NCI-H446 treated with DMSO at 0.1 percent for 48 hours (cell line): ENCODE data around the gene UCKL1.
"Not testable (repeated sequence)": the region's sequence is repeated elsewhere in the genome, so short reads cannot be mapped to it uniquely, and the experiment has no call there.

Source experiments
- DNase-seq: peaks from one replicate; lab custom pipeline; 2025; lab: John Stamatoyannopoulos, UW

Gene UCKL1

DNA sequence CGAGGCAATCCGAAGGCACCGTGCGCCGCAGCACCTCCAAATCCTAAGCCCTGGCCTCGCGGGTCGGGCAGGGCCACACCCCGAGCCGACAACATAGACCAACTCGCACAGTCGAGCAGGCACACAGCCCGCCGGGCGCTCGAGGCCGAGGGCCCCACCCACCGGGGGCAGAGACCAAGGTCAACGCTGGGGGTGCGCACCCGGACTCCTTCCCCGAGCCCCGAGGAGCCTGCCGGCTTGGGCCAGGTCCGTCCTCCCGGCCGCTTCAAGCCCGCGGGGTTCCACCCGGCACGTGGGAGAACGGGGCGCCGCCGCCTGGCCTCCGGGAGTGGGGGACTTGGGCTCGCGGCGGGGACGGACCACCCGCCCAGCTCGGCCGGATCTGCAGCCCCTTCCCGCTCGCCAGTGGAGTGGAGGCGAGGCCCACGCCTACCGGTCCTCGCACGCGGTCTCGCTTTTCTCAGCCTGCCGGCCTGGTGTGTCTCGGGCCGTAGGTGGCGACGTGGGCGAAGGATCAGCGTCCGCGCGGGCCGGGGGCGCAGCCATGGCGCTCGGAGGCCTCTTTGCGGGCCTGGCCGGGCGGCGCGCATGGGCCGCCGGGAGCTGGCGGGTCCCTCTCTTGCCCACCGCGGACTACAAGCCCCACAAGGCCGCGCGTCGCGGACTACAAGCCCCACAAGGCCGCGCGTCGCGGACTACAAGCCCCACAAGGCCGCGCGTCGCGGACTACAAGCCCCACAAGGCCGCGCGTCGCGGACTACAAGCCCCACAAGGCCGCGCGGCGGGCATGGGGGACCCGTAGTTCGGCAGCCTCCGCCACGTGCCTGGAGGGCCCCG, at the start of gene UCKL1:
Gene UCKL1, minus strand, starts transcription at position 590 of the 837 bp plus-strand sequence. Its CDS starts 44 bp downstream, at position 546.
- peak; percentile 81 for DNase-seq

DNA sequence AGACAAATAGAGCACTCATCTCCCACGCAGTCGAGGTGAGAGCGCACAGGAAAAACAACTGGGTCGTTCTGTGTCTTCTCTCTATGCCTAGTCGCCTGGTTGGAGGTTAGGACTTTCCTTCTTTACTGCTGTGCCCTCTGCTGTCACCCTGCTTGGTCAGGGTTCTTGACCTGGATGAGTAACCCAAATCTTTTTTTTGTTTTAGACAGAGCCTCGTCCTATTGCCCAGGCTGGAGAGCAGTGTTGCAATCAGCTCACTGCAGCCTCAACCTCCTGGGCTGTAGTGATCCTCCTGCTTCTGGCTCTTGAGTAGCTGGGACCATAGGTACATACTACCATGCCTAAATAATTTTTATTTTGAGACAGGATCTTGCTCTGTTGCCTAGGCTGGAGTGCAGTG, 49.2 kb upstream of the UCKL1 start:
- DNase-seq = no peak

DNA sequence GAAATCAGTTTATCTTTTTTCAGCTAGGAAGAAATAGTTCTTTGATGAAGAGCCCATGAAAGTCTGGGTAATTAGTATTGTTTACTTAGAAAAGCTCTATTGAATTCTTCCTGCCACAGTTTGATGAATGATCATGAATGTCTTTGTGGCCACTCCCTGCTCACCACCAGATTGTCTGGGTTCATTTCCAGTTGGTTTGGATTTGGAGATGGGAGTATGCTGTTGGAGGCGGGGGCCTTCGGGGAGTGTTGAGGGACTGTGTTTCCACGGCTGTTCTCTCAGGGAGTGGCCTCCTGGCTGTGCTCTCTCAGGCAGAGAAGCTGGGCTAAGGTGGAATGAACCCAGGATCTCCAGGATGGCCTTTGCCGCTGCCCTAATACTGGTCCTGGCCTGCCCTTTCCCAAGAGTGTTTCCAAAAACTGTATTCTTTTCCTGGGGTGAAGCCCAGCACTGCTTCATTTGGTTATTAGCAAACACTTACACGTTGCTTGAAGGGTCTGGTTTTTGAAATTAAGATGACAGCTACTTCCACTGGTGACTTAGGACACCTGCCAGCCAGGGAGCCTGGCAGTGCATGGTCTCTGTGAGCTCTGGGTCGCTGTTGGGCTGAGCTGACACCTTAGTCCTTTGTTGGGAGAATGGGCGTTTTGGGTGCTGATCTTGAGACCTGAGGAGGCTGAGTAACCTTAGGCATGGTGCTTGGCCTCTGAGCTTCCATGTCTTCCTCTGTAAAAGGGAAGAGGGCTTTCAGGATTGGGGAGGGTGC, 47.9 kb upstream of the UCKL1 start:
- no peak for DNase-seq

DNA sequence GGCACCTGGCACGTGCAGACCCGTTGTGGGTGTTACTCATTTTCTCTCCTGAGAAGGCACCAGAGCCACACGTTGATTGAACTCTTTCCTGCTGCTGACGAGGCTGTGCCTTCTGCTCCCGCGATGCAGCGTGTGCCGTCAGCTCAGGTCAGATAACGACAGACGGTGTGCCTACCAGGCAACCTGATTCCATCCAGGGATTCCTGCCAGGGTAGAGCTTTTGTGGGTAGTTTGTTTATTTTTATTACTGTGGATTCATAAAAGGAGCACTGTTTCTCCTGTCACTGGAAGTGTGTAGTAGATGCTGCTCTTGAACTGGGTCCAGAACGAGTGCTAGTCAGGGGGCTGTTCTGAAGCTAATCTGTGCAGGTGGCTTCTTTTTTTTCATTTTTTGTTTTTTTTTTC, 45.4 kb upstream of the UCKL1 start:
- no peak for DNase-seq

DNA sequence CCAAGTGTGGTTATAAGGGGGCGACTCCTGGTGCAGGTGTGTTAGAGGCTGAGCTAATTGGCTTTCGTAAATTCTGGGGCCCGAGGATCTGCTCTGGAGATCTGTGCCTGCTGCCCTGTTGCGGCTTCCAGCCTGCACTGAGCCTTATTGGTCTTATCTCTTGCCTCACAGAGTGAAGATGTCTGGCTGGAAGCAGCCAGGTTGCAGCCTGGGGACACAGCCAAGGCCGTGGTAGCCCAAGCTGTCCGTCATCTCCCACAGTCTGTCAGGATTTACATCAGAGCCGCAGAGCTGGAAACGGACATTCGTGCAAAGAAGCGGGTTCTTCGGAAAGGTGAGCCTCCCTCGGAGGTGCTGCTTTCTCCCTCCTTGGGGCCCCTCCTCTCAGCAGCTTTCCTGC, 44.7 kb upstream of the UCKL1 start:
- DNase-seq = no peak

DNA sequence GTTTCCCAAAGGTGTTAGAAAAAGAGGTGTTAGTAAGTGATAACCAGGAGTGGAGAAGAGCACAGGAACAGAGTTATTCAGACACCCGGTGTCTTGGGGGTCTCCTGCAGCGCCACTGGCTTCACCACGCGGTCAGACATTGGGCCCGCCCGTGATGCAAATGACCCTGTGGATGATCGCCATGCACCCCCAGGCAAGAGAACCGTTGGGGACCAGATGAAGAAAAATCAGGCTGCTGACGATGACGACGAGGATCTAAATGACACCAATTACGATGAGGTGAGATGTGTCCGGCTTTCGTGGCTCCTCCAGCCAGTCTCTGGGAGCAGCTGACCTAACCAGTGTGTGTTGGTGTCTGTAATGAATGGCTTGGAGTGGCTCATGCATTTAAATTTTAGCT, 26.7 kb upstream of the UCKL1 start:
- no peak for DNase-seq

DNA sequence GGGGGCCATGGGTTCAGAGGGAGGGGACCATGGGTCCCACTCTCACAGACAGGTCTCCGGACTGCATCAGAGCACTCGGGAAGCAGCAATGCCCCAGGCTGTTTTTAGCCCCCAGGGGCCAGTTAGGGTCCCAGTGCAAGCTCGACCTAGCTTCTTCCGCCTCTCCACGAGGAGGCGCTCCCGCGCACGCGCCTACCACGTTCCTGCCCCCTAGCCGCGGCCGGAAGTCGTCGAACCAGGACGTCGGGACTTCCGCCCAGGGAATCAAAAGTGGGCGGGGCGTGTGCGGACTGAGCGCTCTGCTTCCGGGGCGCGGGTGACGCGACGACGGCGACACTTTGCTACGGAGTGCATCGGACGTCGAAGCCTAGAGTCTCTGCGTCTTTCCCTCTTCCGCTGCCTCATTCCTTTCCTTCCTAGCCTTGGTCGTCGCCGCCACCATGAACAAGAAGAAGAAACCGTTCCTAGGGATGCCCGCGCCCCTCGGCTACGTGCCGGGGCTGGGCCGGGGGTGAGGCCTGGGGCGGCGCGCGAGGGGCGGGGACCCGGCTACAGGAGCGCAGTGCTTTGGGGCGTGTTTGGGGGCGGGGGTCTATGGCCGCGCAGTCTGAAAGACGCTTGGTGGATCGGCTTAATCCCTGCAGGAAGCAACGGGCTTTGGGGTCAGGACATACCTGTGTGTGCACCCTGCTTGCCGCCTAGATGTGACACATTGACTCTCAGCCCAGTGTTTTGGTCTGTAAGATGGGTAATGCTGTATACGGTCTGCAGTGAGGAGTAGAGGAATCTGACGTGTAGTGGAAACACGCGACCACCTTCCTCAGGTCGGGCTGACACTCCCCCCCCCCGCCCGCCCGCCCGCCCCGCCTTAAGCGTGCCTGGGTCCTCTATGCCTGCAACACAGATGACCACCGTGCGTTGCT, 24.9 kb upstream of the UCKL1 start, which contains the start of gene PRPF6:
Gene PRPF6, plus strand, starts transcription at position 327 of the 923 bp plus-strand sequence. Its CDS starts 114 bp downstream, at position 441.
- peak; percentile 95 for DNase-seq

DNA sequence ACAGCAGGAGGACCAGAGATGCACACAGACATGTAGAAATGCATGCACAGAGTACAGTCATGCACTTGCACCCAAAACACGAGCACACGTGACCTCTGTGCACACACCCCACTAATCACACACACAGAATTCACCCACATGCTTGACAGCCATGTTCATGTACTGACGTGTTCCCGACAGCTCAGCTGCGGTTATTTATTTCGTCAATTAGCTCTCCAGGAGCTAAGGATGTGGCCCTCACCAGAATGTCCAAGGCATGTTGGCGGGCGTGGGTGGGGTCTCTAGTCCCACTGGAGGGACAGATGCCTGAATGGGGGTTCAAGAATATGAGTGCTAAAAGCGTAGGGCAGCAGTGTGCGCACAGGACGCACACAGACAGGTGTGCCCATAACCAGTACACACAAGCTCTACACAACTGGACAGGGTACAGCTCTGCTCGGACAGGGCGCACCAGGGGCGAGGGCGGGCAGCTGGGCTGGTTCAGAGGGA, 24.1 kb upstream of the UCKL1 start:
- DNase-seq = no peak

DNA sequence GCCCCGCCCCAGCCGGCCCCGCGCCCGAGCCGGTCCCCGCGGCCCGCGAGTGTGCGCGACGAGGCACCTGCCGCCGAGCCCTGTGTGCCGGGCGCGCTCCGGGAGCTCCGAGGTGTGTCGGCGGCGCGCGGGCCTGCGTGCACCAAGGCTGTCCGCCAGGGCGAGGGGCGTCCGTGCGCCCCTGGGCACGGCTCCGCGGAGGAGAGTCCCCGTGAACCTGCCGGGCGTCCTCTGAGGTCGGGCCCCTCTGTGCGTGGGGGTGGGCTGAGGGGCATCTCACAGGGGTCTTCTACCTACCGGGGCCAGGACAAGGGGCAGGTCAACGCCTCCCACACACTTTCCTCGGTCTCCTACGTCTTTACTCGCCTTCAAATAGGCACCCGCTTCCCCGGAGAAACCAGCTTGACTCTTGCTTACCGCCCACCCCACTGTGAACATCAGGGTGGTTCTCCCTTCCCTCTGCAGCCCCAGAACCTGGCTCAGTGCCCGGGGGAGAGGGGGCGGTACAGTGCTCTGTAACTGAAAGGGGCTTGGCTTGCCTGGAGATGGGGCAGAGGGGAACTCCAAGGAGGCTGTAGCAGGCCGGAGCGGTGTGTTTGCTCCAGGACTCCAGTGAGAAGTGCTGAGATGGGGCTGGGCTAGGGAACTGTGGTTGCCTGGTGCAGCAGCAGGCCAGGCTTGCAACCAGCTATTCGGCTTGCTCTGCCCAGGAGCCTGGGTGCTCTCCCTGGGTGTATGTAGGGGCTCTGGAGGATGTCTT, 23.5 kb upstream of the UCKL1 start, which contains the start of gene SAMD10:
Gene SAMD10, minus strand, starts transcription at position 86 of the 760 bp plus-strand sequence. CDS start 175 bp downstream, outside the sequence.
- peak; percentile 60 for DNase-seq

DNA sequence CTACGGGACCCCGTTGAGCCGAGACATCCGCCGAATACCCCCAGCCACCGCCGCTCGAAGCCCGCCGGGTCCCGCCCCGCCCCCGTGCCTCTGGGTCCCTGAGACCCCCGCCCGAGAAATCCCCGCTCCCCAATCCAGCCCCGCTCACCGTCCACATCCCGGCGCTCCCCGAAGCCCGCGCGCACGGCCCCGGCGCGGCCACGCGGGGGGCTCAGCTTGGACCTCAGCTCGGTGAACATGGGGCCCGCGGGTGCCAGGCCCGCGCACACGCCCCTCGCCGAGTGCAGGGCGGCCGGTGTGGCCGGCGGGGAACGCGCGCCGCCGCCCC, 23.0 kb upstream of the UCKL1 start:
- no peak for DNase-seq

DNA sequence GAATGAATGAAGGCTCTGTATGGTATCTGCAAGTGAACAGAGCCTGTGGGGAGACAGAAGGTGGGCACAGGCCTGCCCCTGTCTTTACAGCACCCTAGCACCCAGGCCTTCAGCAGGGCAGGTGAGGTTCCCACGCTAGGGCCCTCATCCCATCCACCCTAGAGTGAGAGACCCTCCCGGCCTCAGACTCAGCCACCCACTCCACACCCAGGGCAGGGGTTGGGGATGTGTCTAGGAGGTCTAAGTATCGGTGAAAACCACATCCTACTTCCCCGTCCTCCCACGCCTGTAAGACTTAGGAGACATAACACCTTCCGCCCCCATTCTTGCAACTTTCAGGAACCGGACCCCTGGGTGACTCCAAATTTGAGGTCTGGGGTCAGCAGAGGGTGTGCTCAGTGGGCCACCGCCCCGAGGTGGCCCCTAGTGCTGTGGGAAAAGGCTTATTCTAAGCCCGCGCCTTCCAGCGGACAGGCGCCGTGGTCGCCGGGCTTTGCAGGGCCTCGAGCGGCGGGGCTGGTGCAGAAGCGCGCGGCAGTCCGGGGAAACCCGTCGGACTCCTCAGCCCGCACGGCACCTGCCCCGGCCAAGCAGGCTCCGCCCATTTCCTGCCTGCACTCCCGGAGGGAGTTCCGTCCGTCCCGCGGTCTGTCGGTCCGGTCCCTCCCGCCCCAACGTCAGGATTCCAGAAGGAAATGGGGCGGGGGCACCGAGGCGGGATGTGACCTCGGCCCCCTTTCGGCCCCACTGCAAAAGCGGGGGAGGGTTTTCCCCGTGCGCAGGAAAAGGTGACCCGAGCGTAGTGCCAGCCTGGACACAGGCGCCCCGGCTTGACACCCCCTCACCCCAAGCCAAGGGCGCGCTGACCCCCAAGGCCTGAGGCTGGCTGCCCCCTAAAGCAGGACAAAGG, 22.4 kb upstream of the UCKL1 start:
- no peak for DNase-seq

DNA sequence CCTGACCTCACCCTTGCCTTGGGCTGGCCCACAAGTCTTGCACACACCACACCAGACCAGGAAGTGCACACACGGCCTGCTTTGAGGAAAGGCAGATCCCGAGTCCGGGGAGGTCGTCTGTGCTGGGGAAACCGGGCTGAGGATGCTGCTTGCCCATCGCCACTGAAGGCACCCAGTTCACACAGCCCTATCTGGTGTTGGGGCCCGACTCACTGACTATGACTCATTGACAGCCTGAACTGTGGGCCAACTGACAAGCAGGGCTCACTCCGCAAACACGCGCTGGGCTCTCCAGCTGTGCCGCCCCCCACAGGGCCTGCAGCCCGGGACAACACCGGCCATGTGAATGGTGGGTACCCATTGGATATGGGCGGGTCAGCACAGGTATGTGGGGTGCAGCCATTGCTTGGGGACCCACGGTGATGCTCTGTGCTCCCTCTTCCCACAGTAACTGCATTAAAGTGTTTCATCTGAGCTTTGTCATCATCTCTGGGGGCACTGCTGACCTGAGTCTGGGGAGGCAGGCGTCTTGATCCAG, 21.6 kb upstream of the UCKL1 start:
- DNase-seq = no peak

DNA sequence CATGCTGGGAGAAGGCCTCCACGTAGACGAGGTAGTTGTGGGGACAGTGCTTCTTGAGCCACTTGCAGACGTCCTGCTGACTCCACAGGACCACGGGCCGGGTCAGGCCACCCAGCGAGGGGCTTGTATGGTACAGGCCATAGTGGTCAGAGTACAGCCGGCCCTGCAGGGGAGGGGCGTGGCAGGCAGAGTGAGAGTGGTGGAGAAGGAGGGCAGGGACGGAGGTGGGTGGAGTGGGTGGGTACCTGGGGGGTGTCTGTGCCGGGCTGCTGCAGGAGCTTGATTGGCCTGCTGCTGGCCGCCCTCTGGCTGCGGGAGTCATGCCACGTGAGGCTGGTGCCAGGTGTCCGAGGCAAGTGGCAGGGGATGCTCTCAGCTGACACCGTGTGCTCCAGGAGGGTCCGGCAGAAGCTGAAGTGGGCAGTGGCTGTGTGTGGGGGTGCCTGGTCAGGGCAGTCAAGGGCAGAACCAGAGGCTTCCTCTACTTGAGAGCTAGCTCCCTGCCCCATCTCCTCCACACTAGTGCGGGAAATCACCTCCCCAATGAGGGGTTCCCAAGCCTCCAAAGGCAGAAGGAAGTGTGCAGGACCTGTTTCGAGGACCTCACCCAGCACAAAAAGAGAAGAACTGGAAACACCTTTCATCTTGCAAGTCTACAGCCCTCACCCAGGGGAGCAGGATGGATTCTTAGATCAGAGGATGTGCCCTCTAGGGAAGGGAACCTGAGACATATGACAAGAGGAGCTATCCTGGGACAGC, 20.9 kb upstream of the UCKL1 start:
- no peak for DNase-seq

DNA sequence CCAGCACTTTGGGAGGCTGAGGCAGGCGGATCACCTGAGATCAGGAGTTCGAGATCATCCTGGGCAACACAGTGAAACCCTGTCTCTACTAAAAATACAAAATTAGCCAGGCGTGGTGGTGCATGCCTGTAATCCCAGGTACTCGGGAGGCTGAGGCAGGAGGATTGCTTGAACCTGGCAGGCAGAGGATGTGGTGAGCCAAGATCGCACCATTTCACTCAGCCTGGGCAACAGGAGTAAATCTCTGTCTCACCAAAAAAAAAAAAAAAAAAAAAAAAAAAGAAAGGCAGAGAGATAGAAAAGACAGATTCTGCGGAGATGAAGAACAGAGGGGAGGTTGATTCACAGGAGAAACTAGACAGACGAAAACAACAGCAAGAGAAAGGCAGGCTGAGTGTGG, 20.3 kb upstream of the UCKL1 start:
- DNase-seq = not testable (repeated sequence)

DNA sequence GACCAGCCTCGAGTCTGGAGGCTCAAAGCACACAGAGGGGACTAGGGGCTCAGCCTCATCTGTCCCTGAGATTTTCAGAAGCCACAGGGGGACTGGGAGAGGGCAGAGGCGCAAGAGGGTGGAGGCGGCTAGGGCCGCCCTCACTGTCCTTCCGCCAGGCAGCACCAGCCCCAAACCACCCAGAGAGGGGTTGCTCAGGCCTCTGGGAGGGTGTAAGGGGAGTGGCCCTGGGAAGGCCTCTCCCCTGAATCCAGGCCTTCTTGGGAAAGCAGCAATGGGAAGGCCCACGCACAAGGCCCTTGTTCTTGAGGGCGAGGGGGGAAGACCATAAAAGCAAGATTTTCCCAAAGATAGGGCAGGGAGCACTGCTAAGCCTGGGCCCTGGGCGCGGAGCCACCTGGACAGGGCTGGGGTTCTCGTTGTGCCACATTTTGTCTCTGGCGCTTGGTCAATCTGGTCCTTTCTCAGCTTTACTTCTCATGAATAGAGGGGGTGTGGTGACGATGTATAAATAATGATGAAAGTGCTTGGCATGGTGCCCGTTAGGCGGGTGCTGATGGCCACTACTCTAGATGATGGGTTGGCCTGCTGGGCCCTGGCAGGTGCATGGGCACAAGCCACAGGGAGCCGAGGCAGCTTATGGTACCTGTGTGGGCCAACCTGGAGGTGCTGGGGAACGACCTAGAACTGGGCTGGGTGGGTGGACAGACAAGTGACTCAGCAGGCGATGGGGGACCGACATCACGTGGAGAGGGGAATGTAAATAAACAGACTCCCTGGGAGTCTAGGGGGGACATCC, 18.4 kb upstream of the UCKL1 start:
- no peak for DNase-seq

DNA sequence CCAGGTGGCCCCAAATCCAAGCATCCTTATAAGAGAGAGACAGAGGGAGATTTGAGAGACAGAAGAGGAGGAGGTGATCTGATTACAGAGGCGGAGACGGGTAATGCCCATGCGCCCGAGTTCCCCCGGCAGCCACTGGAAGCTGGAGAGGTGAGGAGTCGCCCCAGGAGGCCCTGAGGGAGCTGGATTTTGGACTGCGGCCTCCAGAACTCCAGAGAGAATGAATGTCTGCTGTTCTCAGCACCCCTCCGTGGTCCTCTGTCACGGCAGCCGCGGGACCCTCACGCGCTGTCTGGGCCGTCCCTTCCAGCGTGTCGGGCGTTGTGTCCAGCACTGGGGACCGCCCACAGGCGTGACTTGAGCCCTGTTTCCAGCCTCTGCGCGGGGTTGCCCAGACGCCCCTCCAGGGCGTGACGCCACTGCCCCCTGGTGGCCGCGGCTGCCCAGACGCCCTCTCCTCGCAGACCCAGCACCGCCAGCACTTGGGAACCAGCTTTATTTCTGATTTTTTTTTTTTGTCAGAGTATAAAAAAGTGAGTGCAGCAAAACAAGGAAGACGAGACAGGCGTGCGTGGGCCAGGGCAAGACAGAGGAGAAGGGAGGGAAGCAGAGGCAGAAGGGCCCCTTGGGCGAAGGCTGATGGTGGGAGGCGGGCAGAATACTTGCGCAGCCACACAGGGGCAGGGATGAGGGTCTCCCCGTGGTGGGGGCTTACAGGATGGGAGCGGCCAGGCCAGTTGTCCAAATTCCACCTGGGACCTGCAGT, 17.6 kb upstream of the UCKL1 start:
- DNase-seq = peak; percentile 45

DNA sequence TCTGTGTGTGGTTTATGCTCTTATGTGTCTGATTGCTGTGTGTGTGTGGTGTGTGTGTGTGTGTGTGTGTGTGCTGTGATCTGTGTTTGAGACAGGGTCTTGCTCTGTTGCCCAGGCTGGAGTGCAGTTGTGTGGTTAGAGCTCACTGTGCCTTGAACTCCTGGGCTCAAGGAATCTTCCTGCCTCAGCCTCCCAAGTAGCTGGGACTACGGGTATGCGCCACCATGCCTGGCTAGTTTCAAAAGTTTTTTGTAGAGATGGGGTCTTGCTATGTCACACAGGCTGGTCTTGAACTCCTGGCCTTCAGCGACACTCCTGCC, 16.9 kb upstream of the UCKL1 start:
- no peak for DNase-seq
